H54 (cell line): Measurements from ENCODE around the gene ZNF319.

ENCODE experiments used
- DNase-seq: peaks from one replicate; pipeline ENCODE4 v3.0.0; 2011; ENCODE audit warnings: low spot score, mixed read lengths; ENCODE audit not compliant: insufficient read length
- FAIRE-seq: peaks from 3 replicates; lab custom pipeline; 2011; peaks lifted over from hg19 to GRCh38; lab: Jason Lieb, UNC
- POLR2A ChIP-seq: IDR thresholded peaks from 2 replicates; pipeline ENCODE4 v1.6.1; 2011; ENCODE audit warnings: low read depth, mild to moderate bottlenecking, low read length

ZNF319 gene

GRCh38 chr16:58031016-58031800, 30.7 kb upstream of the ZNF319 start:
- no peak for DNase-seq
- no peak for TF ChIP-seq POLR2A
- no peak for FAIRE-seq

GRCh38 chr16:58030136-58030840, 29.8 kb upstream of the ZNF319 start:
- FAIRE-seq = no peak
- TF ChIP-seq POLR2A = no peak
- DNase-seq = no peak

- FAIRE-seq (no peak), DNase-seq (no peak)
- TF ChIP-seq POLR2A = no peak
Measured at GRCh38 chr16:58029410-58029809, 28.9 kb upstream of the ZNF319 start.

- no peak for TF ChIP-seq POLR2A
- no peak for FAIRE-seq
- DNase-seq = no peak
Measured at GRCh38 chr16:58028541-58029070, 28.1 kb upstream of the ZNF319 start.

- FAIRE-seq (no peak), DNase-seq (no peak)
- TF ChIP-seq POLR2A = no peak
Measured at GRCh38 chr16:58027916-58028455, 27.5 kb upstream of the ZNF319 start.

- DNase-seq (no peak), FAIRE-seq (no peak)
- TF ChIP-seq POLR2A = no peak
Measured at GRCh38 chr16:58027161-58027915, 26.9 kb upstream of the ZNF319 start.

GRCh38 chr16:58026705-58027160, 26.3 kb upstream of the ZNF319 start:
- FAIRE-seq (no peak), DNase-seq (no peak)
- TF ChIP-seq POLR2A = no peak

GRCh38 chr16:58026139-58026704, 25.8 kb upstream of the ZNF319 start:
- TF ChIP-seq POLR2A = no peak
- DNase-seq (peak; percentile 58), FAIRE-seq (no peak)

- FAIRE-seq = no peak
- TF ChIP-seq POLR2A = no peak
- DNase-seq = peak; percentile 76
Measured at GRCh38 chr16:58025351-58026138, 25.1 kb upstream of the ZNF319 start, which contains the start of gene MMP15. Gene MMP15 (plus strand): TSS chr16:58025754. CDS start chr16:58026351, 597 bp downstream.

GRCh38 chr16:58024486-58025350, 24.2 kb upstream of the ZNF319 start:
- DNase-seq = no peak
- no peak for TF ChIP-seq POLR2A
- FAIRE-seq = no peak

- TF ChIP-seq POLR2A = no peak
- DNase-seq (peak; percentile 79), FAIRE-seq (no peak)
Measured at GRCh38 chr16:58022601-58023371, 22.3 kb upstream of the ZNF319 start.
